GM21737 (cell line): ENCODE results near the gene S100A8.
"Not testable (repeated sequence)": the region's sequence is repeated elsewhere in the genome, so short reads cannot be mapped to it uniquely, and the experiment has no call there.

Source experiments
- ATAC-seq: cut with Tn5 transposase; IDR thresholded peaks from one replicate; pipeline ENCODE4 v1.9.1; 2021; ENCODE audit warnings: mild to moderate bottlenecking, moderate library complexity; ENCODE audit not compliant: unreplicated experiment

Gene S100A8

GRCh38 chr1:153349363-153350320, 41.2 kb downstream of the S100A8 start:
- no peak for ATAC-seq

DNA sequence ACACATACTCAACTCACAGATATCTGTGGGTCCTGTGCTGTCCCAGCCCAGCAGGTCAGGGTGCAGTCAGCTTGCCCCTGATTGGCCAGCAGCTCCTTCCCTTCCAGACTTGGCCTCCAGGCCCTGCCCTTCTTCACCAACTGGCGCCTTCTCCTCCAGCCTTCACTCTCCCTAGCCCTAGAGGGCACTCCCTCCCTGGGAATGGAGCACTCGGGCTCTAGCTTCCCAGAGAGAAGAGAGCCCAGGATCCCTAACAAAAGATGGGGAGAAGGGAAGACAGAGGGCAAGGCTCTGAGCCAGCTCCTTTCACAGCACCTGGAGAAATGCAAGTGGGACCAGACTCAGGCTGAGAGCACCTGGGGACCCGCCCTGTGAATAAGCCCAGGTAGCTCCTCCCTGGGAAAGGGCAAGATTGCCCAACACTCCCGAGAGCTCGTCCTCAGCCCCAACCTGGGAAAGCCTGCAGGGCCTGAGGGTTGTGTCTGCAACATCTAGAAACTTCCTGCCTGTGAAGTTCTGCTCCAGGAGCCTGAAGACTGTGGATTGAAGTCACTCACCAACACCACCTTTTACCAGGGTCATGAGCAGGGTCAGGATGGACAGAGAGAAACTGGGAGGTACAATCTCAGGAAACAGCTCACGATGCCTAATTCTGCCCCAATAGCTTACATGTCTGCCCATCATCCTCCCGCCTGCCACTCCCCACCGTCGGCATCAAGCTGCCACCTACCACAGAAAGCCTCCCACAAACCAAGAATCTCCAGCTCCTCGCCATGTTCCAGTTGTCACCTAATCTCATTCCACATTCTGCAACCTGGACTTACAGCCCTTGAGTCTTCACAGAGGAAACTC, 42.1 kb downstream of the S100A8 start, which contains the start of gene PGLYRP4:
PGLYRP4 (minus strand) TSS at position 331 of the 852 bp plus-strand sequence. CDS start 909 bp downstream, outside the sequence.
- ATAC-seq, result no peak

DNA sequence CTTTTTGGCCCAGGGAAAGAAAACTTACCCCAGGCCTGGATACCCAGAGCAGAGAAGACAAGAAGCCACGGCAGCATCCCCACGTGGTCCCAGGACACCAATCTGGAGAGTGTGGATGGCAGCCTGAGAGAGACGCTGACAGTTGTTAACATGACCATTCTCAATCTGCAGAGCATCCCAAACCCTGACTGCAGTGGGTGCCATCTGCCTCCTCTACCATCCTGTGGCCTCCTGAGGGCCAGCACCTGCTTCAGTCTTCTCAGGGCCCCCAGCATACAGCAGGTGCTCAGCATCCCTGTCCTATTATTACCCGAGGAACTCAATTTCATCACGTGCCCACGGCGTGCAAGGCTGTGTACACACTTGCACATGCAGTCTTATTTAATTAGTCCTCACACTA, 43.0 kb downstream of the S100A8 start:
- no peak for ATAC-seq

DNA sequence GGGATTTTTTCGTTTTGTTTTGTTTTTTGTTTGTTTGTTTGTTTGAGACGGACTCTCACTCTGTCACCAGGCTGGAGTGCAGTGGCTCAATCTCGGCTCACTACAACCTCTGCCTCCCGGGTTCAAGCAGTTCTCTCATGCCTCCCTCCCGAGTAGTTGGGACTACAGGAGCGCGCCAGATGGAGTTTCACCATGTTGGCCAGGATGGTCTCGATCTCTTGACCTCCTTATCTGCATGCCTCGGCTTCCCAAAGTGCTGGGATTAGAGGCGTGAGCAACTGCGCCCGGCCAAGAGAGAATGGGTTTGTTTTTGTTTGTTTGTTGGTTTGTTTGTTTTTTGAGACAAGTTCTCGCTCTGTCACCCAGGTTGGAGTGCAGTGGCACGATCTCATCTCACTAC, 43.8 kb downstream of the S100A8 start:
- not testable (repeated sequence) for ATAC-seq

GRCh38 chr1:153346077-153346723, 44.7 kb downstream of the S100A8 start:
- ATAC-seq, result no peak

DNA sequence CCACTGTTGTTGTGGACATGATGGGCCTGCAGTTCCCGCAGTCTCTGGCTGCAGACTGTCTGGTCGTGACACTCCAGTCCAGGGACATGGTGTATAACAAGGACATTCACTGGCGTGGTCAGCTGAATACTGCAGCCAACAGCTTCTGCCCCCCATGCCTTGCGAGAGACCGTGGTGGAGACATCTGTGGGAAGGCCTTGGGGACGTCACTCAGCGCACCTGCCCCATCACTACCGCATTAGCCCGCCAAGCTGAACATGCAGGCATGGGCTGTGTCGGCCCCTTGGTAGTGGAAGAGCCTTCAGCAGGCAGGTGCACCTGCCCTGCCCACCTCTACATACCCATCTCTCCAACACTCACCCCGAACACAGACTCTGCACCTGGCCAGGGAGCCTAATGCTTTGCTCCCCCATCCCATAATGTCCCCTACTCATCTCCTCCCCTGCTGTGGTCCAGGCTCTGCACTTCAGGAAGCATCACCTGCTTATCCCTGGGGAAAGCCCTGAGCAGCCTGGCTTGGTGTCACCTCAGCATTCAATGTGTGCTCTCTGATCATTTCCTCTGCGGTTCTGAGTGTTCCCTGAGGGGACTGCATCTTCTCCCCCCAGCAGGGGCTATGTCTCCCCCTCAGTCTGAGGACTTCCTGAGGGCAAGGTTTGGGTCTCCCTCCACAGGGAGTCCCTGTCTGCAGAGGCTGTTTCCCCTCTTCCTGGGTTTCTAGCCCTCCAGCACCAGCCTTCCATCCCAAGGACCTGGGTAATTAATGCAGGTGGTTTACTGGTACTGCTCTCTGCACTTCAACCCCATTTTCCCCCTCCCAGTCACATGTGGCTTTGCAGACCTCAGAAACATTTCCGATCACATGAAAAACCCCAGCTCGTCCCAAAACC, 45.4 kb downstream of the S100A8 start:
- peak; percentile 41 for ATAC-seq

GRCh38 chr1:153344718-153345025, 46.2 kb downstream of the S100A8 start:
- no peak for ATAC-seq

DNA sequence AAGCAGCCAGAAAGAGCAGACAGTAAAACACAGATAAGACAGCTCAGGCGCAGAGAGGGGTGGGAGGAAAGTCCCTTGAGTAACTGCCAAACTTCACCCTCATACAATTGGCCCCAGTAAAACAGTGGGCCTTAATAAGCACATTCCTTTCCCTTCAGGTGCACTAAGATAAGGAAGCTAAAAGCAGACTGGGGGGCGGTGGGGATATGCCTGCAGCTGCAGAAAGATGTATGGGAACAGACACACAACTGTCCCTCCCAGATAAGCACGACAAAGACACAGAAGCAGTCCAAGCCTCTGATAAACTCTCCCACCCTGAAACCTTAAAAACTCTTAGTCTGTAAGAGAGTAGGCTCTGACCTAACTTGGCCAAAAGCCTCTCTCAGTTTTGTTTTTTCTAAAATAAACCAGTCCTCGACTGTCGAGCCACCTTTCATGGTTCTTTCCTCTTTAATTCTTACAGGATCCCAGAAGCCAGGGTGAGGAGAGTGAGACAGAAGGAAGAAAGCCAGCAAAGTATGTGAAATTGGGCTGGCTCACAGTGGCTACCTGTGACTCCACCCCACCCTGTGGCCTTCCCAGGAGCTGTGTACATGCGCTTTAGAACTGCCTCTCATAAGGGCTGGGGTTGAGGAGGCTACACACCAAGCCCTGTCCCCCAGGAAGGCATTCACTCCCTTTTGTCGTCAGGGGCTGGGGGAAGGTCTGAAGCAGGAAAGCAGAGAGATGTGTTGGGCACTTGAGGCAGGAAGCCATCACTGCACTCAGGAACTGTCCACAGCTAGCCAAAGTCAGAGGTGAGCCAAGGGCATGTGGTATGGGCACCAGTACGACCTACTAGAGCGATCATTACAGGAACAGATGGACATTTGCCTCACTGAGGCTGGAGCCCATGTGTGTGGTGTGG, 46.8 kb downstream of the S100A8 start:
- ATAC-seq, result no peak

DNA sequence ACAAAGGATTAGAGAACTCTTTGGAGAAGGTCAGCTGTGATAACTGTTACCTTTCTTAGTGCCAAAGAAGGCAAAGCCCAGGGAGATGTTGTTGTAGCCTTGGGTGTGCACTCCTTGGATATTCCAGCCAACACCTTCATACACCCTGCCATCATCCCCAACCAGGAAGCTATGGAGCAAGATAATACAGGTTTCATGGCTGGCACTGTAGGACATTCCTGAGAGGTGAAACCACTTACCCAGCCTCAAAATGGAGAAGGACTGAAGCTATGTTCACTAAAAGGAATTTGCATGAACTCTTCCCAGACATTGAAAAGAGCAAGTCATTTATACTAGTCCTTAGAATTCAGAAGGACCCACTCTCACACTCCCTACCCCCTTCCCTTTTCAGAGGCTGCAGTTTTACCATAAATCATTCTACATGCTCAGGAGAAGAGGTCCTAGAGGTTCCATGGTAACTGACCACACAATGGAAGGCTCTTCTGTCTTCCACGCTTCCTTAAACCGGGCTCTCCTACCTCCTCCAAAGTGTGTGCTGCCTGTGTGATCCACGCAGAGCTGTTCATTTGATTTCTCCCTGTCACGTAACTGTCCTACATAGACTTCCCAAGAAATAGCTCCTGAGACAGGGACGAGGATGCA, 47.7 kb downstream of the S100A8 start:
- ATAC-seq, result no peak

- ATAC-seq, result no peak
Measured at GRCh38 chr1:153342178-153342577, 48.7 kb downstream of the S100A8 start.

DNA sequence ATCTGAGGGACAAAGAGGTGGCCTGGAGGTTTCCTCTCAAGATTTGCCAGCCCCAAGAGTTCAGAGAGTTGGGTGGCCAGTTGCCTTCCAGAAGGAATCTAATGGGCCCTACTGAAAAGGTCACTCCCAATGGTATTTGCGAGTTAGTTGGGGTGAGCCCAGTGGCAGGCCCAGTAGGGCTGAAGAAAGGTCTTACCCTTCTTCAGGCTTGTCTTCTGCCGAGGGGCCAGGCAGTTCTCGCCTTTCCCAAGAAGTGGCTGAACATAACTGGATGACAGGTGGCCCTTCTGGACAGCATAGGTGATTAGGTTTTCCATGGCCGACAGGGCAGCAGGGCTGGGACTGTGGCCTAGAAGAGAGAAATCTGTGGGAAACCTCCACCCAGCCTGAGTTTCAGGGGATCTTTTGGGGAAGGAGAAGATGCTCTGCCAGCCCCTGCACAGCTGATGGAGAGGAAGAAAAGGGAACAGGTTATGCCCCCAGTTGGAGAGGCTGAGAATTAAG, 49.4 kb downstream of the S100A8 start:
- no peak for ATAC-seq

DNA sequence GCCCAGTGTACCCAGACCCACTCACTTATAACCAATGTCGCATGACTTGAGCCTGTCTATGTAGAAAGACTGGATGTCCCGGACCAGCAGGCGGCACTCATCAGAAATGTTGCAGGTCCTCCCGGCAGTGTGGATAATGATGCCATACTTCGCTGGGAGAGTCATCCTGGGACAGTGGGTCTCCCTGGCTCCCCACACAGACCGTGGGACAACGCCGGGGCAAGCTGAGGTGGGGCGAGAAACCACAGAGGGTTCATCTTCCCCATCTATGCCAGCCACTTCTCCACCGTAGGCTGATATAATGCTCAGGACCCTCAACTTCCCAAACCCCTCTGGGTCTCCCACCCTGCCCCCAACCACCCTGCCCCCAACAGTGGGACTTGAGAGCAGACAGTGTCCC, 50.5 kb downstream of the S100A8 start:
- ATAC-seq, result no peak
